Ammon's horn (tissue), 1 donor: ENCODE measurements around the gene CACNA2D3.

ENCODE experiments used
- DNase-seq: peaks from one replicate; pipeline ENCODE4 v3.0.0-alpha.2; 2016; ENCODE audit warnings: low spot score

Gene CACNA2D3

DNA sequence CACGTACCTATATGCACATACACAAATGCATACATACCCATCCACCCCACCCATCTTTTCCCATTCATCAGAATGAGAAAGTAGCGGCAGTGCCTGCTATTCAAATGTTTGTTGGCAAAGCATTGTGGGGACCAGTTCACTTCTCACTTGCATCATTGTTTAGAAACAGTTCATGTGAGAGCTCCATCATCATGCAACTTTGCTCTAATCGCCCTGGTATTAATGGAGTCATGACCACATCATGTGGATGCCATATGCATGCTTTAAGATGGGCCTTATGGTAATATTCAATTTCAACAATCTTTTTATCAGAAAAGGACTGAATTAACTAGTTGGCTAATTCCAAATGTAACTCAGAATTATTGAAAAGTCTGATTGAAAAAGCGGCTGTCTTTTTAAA lies 725.0 kb downstream of the CACNA2D3 start:
- no peak for DNase-seq

DNA sequence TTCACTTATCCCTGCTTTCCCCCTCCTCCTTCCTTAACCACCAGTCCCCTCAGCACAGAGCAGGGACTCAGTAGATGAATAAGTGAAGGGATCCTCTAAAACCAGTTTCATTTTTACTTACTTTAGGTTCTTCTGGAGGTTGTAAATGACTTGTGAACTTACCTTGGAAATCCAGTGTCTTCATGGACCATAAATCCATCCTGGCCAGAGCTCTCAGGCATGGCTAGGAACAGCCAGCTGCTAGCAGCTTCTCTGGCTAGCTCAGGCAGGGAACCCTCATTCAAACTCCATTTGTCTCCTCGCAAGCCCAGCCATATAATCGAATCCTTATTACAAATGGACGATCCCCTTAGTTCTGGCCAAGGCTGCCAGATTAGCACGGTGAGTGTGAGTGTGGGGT lies 727.0 kb downstream of the CACNA2D3 start:
- no peak for DNase-seq

DNA sequence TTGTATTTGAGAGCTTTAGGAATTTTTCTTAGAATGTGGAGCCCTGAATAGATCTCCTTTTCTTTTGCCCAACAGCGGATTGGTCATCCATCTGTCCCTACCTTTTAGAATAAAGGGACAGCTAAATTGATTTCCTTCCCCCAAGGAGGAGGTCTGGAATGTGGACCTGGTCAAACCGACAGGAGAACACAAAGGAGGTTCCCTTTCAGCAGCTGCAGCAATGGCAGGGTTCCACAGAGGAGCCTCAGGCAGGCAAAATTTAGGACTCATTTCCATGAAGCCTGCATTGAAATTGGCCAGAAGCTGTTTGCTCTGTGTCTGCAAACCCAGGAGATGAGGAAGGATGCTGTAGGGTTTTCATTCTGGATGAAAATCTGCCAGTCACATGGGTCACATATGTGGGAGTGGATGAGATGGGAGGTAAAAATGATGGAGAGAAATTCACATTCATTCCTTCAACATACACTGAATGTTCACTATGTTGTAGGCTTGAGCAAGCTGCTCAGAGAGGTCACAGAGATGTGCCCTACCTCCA lies 728.2 kb downstream of the CACNA2D3 start:
- no peak for DNase-seq

DNA sequence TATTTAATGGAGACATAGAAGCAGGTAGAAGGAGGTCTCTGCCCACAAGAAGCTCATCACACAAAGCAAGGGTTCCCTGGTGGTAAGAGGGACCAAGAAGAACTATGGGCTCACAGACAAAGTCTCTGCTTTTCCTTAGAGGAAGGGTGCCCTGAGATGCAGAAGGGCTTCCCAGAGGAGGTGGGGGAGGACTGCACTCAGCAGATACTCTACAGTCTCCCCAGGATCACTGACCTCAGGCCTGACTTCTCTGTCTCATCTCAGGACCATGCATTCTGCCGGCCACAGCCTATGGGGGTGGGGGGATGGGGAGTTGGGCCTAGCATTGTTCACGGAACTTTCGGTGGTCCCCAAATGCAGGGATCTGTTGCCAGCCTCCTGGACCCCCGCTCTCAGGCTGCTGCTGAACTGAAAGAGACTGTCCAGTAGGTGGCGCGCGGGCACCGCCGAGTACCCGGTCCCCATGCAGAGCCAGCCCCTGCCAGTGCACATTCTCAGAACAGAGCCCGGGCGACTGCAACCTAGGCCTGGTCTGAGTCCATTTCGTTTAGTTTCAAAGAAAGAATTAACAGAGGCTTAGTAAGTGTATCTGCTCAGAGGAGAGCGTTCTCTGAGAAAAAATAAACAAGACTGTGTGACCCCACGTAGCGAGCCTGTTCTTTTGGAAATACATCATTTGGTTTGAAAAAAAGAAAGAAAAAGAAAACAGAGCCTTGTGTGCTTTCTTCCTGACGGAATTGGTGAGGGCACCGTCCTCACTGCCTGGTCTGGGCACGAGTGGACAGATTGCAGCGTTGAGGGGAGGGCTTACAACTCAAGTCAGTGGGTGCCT lies 731.4 kb downstream of the CACNA2D3 start:
- DNase-seq = peak; percentile 89

DNA sequence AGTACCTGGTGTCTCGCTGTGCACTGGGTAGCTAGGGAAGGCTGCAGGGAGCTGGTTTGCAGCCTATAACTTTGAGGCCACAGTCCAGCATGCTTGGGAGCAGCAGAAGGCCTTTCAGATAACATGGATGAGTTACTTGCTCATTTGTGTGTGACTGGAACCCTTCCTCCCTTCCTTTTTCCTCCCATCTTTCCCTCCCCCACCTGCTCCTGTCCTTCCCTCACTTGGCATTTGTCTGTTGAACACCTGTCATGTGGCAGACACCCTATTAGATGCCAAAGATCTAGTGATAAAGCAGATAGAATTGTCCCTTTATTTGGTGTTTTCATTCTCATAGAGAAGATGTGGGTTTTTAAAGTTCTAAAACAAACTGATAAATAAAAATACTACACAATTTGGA lies 733.9 kb downstream of the CACNA2D3 start:
- DNase-seq = no peak

DNA sequence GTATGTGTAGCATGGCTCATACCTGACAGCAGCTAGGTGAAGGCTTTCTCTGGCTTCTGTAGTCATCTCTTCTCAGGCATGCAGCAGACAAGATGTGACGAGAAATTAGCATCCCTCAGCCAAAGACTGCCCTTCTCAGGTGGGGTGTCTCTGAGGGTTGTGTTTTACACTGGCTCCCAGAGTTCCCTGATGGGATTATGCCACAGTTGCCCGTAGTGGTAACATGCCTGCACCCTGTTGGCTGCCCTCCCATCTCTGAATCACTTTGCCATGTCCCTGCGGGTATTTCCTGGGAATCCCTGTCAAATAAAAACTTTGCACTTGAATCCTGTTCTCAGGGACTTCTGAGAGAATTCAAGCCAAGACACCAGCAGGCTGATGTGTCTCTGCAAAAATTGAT lies 735.0 kb downstream of the CACNA2D3 start:
- no peak for DNase-seq

DNA sequence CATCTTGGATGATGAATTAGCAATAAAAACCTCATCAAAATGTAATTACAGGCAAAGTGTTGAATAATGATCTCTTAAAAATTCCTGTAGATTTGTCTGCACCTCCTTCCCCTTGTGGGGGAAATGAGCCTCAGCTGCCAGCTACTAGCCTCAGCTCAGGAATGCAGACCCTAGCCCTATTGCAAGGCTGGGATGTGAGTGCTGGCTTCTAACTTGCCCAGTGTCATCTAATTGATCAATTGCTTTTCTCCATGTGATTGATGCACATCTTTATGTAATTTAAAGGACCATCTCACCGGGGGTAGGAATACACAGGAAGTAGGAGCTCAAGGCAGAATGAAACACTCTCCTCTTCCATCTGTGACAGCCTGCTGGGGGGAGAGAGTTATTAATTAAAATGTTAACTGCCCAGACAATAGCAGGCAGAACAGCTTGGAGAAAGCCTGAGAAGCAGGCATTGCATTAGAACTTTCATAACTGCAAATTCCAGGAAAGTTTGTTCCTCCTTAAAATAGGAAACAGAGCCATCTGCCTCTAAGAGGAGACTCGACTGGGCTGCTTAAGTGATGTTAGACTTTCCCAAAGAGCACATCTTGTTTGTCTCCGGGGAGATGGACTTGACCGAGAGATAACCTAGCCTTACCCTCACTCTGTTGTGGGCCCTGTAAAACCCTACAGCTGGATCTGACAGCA lies 735.9 kb downstream of the CACNA2D3 start:
- DNase-seq = no peak

DNA sequence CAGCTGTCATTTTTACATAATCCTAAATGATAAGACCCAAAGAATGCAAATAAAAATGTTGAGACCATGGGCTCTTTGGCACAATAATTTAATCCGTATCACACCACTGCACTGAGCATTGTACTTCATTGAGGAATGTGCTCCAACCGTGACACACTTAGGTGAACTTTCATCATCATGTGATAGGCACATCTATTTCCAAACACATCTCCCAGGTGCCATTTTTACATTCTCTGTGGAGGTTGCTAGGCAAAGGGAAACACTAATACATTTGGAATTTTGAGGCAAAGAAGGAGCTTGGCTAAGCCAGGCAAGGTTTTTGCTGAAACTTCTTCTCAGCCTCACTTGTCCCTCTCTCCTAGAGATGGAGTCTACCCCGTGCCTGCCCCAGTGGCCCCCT lies 736.8 kb downstream of the CACNA2D3 start:
- DNase-seq = no peak

DNA sequence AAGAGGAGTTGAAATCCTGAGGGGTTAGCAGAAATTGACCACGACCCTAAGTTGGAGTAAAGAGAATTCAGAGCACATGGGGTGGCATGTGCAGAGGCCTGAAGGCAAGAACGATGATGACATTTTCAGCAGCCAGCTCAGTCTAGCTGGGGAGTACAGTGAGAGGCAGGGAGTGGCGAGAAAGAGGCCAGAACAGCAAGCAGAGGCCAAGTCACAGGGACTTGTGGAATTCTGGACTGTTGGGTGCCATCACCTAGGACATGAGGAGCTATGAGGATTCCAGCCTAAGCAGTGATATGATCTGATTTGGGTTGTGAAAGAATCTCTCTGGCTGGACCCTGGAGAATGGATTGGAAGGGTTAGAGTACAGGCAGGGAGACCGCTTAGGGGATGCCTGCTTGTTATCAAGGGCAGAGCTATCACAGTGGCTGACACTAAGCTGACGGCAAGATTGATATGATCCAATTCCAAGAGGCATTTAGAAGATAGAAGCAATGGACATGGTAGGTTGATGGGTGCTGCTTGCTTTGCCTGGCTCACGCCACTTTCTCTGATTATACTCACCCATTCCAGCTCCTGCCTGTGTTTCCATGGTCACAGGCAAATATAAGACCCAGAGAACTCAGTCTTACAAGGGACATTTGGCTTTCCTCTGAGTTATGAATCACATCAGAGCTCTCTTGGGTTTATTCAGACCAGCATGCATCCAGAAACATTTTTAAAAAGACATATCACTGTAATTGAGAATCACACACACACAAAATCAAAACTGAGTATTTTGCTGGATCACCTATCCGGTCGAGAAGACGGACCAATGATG lies 739.1 kb downstream of the CACNA2D3 start:
- no peak for DNase-seq

DNA sequence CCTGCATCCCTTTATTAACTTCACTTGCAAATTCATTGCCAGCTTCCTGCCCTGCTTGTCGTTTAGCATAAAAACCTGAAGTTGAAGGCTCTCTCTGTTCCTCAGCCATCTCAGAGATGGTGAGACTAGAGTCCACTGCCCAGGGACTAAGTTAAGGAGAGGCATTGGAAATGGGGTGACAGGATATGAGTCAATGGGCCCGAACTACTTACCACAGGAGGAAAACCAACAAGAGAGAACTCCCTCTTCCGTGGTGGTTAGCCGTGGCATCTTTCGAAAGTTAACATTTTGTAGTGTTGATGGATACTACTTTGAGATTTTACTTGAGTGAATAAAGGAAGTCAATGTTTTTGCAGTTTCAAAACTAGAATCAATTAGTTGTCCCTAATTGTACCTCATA lies 740.2 kb downstream of the CACNA2D3 start:
- no peak for DNase-seq

DNA sequence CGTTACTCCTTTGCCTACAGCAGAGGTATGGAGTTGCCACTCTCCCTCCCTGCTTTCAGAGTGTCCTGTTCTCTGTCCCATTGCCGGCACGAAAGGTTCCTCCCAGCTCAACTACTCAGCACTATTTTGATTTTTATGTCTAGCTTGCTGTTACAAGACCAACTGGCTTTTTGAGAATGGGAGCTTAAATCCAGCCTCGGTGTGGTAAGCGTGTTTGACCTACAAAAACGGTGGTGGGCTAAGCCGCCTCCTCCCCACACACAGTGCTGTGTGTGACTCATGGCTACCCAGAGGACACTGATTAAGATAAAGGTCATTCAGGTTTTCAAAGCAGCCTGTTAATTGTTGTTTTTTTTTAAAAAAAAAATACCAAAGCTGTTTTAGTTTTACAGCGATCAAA lies 741.0 kb downstream of the CACNA2D3 start:
- no peak for DNase-seq

DNA sequence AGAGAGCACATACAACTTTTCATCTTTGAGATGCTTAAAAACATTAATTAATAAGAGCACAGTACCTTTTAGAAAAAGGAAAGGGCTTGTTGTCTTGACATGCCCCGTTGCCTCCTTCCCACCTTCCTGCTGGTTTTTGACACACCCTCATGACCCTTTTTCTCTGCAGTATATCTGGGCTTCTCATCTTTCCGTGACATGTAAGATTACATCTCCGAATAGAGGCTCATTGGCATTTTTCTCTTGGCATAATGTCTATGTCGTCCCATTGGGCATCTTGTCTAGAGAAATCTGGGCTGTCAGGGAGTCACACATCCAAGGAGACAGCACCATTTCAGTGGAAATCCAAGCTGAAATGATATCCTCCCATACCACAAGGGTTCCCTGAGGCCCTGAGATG lies 741.4 kb downstream of the CACNA2D3 start:
- no peak for DNase-seq

DNA sequence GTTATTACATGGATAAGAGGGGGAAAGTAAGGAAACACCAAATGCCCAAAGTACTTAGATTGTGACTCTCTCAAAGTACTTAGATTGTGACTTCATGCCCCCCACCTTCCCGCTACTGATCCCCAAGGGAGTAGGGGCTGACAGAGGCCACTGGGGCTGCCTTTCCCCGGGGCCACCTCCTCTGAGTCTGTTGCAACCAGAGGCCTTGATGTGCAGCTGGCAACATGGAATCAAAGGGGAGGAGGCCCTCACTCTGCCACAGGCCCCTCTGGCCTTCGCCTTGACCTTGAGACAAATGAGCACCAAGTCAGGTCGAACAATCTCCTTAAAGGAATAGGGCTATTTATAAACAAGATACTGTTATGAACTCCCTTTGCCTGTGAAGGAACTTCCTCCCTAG lies 743.0 kb downstream of the CACNA2D3 start:
- DNase-seq = no peak

DNA sequence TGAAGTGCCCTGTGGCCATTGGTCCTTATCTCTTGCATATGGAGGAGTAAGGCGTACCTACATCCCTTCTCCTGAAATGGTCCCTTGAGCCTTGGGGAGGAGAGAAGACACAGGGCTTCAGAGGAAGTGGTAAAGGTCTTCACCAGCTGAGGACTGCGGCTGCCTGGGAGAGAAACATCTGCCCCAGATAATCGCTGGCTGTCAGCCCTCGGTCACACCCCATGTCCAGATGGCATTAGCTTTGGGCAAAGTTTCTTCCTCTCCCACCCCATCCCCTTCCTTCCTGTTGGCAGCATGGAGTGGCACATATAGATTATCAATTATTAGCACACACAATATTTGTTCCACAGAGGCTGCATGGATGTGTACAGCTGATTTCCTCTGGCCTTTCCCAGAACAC lies 743.9 kb downstream of the CACNA2D3 start:
- no peak for DNase-seq

DNA sequence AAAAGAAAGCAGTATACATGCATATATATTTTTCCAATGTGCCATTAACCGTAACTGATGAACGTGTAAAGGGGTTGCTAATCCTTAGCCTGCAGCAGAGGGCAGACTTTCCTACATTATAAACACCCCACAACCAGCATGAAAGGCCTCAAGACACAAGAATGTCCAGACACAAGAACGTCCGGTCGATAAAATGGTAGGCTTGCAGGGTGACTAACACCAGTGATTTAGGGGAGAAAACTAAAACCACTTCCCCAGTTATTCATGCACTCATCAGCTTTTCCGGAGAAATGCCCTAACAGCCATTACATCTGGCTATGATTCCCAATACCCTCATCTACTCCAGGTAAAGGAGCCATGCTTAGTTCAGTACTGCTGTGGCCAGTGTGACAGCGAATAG lies 748.1 kb downstream of the CACNA2D3 start:
- DNase-seq = peak; percentile 76

DNA sequence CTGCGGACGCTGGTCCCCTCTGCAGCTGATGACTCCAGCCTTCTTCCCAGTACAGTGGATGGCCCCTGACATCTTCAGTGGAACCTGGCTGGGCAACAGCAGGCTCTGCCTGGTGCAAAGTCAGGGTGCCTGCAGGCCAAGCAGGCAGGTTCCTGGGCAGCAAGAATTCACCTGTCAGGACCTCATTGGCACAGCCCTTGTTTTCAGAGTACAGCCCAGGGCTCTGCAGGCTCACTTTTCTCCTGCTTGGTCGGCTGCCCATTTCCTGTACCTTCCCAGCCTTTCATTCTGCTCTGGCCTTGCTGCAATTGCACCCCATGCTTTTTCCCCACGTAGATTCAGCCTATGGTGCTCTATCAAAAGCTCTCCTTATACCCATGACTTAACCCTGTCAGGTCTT lies 749.5 kb downstream of the CACNA2D3 start:
- DNase-seq = no peak

DNA sequence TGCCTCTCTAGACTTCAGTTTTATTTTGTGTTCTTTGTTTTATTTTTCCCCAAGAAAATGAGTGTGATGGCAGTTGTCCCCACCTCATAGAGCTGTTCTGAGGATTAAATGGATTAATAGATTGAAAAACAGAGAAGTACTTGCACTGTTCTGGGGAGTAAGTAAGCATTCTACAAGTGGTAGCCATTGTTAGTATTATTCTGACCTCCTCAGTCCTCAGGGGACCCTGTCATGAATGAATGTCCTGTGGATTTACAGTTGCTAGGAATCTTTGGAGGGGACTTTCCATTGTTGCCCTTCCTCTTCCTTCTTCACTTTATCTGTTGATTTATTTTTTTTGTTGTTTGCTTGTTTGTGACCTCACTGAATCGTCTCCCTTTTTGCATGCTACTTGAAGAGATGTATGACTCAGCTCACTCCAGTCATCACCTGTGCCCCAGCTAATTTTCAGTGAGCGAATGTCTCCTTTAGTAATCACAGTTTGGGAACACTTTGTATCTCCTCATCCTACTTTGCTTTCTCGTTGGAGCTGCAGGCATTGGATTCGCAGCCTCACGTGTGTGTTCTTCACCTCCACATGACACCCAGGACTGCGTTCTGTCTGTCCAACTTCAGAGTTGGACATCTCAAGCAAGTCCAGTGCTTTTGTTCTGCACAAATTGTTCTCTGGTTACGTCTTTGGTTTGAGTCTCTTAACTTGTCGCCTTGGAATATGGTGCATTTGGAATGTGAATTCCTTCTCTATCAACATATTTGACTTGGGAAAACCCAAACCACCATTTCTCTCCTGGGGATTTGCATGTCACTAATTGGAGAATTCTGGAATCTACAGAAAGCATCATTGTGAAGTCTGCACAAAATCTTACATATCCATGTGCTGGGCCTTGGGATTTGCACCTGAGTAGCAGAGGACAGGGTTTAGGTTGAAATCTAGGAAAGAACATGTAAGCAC lies 751.0 kb downstream of the CACNA2D3 start:
- no peak for DNase-seq

DNA sequence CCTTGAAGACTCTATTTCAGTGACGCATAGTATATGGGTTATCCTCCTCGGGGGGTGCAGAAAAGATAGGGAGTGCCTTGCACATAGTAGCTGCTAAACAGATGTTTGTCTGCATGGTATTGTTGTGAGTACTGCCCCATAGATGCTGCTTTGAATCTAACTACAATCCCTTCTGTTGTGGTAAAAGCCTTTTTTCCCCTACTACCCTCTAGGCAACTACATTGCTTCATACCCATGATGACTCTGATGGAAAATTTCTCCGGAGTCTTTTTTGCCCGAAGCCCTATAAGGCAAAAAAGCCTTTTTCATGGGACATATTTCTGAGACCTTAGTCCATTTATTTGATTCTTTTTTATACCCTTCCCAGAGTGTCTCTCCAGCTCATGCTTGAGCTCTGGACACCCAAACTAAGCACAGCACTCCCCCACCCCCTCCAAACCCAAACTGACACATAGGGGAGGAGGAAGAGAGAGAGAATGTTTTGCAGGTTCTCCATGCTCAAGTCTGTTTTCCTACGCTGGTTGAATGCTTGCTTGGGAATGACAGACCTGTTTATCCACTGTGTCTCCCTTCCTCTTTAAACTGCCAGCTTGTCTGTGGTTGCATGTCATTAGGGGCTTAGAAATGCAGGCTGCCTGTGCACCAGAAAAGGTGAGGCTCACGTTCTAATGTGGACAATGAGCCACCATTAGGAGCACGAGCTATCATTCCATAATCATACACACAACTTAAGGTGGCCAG lies 752.6 kb downstream of the CACNA2D3 start:
- DNase-seq = no peak

DNA sequence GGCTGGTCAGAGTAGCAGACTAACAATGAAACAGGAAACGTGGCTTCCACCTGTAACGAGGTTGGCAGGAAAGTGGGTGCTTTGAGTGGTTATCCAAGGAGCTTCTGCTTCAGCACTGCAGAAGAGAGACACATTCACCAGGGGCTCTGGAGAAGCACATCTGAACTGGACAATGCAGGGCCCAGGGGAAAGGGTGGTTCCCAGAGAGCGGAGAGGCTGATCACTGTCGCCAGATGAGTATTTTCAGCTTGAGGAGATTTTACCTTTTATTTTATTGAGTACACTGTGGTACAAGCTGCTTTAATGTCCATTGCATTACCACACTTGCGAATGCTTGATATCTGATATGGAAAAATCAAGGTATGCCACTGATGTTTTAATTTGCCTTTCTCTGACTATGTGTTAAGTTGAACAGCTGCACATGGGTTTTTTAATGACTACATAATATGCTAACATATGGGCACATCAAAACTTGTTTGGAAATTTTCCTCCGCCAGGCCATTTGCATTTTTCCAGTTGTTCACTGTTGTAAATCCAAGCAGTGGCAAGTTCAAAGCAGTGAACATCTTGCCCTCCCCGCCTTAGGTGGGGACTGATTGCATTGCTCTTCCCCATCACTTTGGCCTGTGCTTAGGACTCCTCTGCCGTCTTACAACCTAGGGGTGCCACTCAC lies 753.4 kb downstream of the CACNA2D3 start:
- DNase-seq = no peak

DNA sequence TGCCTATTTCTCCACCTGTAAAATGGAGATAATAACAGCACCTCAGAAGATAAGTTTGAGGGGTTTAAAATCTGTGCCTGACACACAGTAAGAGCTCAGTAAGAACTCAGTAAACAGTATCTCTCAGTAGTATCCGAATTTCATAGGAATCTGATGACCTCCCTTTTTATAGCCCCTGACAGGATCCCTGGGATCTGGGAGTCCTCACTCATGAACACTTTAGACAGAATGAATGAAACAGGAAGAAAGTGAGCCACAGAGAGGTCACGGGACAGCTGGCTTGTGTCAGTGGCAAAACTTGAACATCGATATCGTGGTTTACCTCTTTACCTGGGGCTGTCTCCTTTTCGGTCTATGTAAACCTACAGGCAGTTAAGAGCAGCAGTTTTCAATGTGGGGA lies 754.3 kb downstream of the CACNA2D3 start:
- DNase-seq = no peak
